NCI-H524 treated with DMSO at 0.1 percent for 48 hours (cell line): Measurements from ENCODE around the gene MPZL3.

Source experiments
- DNase-seq: peaks from one replicate; lab custom pipeline; 2025; lab: John Stamatoyannopoulos, UW

The MPZL3 gene

DNA sequence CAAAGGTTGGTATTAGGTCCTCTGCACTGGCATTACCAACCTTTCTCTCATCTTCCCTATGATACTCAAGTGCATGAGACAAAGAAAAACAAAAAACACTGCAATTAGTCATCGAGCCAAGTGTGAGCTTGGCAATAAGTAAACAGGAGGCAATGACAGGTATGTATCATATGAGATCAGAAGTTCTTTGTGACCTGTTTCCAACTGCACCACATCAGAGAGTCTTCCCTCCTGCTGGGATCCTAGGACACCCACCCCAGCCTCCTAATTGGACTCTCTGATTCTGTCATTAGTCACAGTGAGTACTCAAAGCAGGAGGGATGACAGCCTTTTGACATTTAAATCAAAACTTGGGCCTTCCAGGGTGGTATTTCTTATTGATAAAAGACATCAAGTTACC is 19.5 kb downstream of the MPZL3 start:
- DNase-seq = no peak

DNA sequence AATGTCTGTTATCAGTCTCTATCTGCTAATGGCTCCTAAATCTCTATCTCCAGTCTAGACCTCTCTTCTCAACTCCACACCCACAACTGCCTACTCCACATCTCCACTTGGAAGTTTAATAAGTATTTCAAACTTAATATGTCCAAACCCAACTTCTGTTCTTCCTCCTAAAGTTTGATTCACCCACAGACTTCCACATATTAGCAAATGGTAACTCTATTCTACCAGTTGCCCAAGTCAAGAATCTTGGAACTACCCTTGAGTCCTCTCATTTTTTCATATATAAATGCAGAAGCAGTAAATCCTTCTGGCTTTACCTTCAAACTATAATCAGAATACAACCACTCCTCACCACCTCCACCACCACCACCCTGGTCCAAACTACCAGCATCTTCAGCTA is 20.7 kb downstream of the MPZL3 start:
- DNase-seq = no peak

- no peak for DNase-seq
Measured at GRCh38 chr11:118230088-118230487, 22.1 kb downstream of the MPZL3 start.

GRCh38 chr11:118229274-118229847 is 22.8 kb downstream of the MPZL3 start:
- DNase-seq = no peak

GRCh38 chr11:118227865-118228785 is 24.0 kb downstream of the MPZL3 start:
- DNase-seq = no peak

- no peak for DNase-seq
Measured at GRCh38 chr11:118226781-118227180, 25.4 kb downstream of the MPZL3 start.

- DNase-seq = no peak
Measured at GRCh38 chr11:118226296-118226695, 25.9 kb downstream of the MPZL3 start.

- no peak for DNase-seq
Measured at GRCh38 chr11:118224511-118225188, 27.5 kb downstream of the MPZL3 start, which contains the start of gene JAML. TSS of gene JAML (minus strand) at chr11:118225011. CDS start at chr11:118214866, 10,145 bp downstream.

- DNase-seq = no peak
Measured at GRCh38 chr11:118223992-118224391, 28.2 kb downstream of the MPZL3 start.

DNA sequence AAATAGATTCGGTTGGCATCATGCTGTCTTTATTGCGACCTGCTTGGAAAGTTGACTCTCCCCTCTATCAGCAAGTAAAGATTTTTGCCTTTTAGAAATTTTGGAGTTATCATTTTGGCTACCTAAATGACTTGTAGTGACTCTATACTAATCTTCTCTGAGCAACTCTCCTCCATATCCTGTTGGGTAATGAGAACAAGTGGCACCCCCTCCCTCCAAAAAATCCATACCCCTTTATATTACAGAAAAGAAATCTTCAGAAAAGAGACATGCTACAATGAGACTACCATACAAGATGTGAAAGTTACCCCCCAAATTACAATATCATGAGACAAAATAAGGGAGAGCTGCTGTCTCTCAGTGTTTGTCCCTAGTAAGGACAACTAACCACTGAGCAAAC is 28.6 kb downstream of the MPZL3 start:
- no peak for DNase-seq

- DNase-seq = no peak
Measured at GRCh38 chr11:118222437-118222836, 29.7 kb downstream of the MPZL3 start.

GRCh38 chr11:118221419-118221818 is 30.7 kb downstream of the MPZL3 start:
- no peak for DNase-seq

GRCh38 chr11:118219732-118220131 is 32.4 kb downstream of the MPZL3 start:
- DNase-seq = no peak

GRCh38 chr11:118219244-118219643 is 32.9 kb downstream of the MPZL3 start:
- no peak for DNase-seq

DNA sequence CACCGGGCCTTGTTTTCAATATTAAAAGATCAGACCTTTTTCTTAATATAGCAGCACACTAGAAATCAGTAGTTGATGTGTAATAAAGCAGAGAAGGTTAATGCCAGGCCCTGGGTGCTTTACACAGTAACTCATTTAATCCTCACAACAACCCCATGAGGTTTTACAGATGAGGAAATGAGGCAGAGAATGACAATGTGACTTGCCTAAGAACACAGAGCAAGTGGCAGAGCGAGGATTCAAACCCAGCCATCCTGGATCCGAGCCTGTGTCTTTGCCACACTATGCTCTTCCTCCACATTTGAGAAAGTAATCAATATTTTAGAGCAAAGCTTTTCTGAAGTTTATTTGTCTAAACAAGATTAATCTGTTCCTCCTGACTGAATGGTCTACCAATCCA is 34.6 kb downstream of the MPZL3 start:
- DNase-seq = no peak

- DNase-seq = no peak
Measured at GRCh38 chr11:118216621-118217481, 35.3 kb downstream of the MPZL3 start.

- DNase-seq = no peak
Measured at GRCh38 chr11:118215765-118216164, 36.4 kb downstream of the MPZL3 start.

- no peak for DNase-seq
Measured at GRCh38 chr11:118215262-118215661, 36.9 kb downstream of the MPZL3 start.

DNA sequence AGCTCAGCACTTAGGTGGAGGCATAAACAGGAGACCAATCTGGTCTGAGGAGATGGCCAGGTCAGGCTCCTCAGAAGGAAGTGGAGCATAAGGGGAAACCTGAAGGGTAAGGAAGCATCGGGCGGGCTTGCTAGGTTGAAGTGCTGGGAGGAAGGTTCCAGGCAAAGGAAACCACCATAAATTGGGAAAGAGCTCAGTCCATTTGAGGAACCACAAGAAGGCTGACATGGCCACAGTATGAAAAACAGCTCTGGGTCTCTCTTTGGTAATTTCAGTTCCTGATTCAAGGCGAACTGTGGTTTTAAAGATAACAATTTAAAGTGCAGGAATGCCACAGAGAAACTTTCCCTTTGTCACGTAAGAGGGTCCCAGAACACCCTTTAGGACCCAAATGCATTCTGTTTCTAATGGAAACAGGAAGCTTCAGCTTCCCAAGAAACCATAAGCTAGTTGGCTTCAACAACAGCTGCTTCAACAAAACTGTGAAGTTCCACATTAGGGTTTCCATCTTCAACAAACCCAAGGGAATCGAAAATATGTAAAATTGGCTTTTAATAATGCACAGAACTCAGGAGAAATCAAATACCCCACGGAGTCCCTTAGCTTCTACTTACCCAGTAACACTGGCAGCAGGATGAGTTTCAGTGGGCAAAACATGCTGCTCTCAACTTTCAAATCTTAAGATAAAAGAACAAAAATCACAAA is 37.8 kb downstream of the MPZL3 start:
- DNase-seq = no peak

DNA sequence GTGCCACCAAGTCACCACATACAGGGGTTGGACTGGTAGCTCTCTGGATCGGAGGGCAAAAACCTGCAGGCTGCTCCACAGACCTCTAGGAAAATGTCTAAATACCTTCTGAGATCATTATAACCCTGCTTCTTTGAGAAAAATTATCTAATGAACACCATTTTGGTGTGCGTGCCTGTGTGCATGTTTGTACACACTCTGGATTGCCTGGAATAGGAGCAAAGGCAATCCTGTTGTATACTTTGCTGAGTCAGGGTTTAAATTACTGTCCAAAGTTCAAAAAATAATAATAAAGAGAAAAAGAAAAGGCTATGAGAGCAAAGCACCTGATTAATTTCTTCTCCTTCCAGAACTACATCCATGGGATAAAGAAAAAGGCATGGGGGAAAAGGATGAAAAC is 38.4 kb downstream of the MPZL3 start:
- DNase-seq = no peak

- no peak for DNase-seq
Measured at GRCh38 chr11:118213201-118213600, 39.0 kb downstream of the MPZL3 start.
